Activated CD4-positive, alpha-beta memory T cell treated with anti-CD3 and anti-CD28 coated beads, Interleukin-2, amount 10 ng/mL, durations not matched to agents 7 days and 5 days (primary cell): ENCODE data around the gene ANGPTL3. TPM values are rescaled to one million over a fixed set of nuclear protein-coding genes. Genes with fewer than 3 reads are reported as not detected.
"Not testable (repeated sequence)": the region's sequence is repeated elsewhere in the genome, so short reads cannot be mapped to it uniquely, and the experiment has no call there.

Experiments used
- CTCF ChIA-PET: fragments of 350-600 bp; sonication (Branson Sonifier 250); formaldehyde crosslinking; loops from one replicate; lab custom pipeline; 2021; ENCODE audit warnings: antibody characterized with exemption, inconsistent platforms; lab: Charles Lee
- POLR2A ChIA-PET: fragments of 350-600 bp; sonication (Branson Sonifier 250); formaldehyde crosslinking; loops from one replicate; lab custom pipeline; 2021; ENCODE audit warnings: antibody characterized with exemption; lab: Charles Lee
- DNase-seq: peaks from one replicate; pipeline ENCODE4 v3.0.0-alpha.2; 2020
- H3K27ac Mint-ChIP-seq: one replicate; pipeline ENCODE4 v1.8.0; 2021; ENCODE audit warnings: mild to moderate bottlenecking, mixed read lengths
- H3K27me3 Mint-ChIP-seq: one replicate; pipeline ENCODE4 v1.8.0; 2021; ENCODE audit warnings: mixed read lengths
- H3K36me3 Mint-ChIP-seq: one replicate; pipeline ENCODE4 v1.8.0; 2021; ENCODE audit warnings: low read depth, mixed read lengths
- H3K4me1 Mint-ChIP-seq: one replicate; pipeline ENCODE4 v1.8.0; 2021; ENCODE audit warnings: mixed read lengths
- H3K4me3 Mint-ChIP-seq: one replicate; pipeline ENCODE4 v1.8.0; 2021; ENCODE audit warnings: mild to moderate bottlenecking, mixed read lengths
- H3K9me3 Mint-ChIP-seq: one replicate; pipeline ENCODE4 v1.8.0; 2021; ENCODE audit warnings: mixed read lengths
- total RNA-seq, 2 experiments: library from RNA; stranded (reverse); gene quantifications; one replicate each; pipeline ENCODE4 v1.2.3, GENCODE V29; 2021

Gene ANGPTL3
- total RNA-seq, 2 experiments from 2014 or later, result not detected

- DNase-seq, result no peak
- ChIA-PET CTCF (no interaction called here), POLR2A (no interaction called here)
- Mint-ChIP-seq H3K9me3 (no peaks in the 10 kb centered on the region), H3K4me3 (no peak overlapping the region), H3K36me3 (no peaks in the 10 kb centered on the region), H3K4me1 (peaks cover 4% of the 10 kb centered on the region), H3K27ac (no peak overlapping the region), H3K27me3 (no peaks in the 10 kb centered on the region)
Observed at GRCh38 chr1:62595647-62596046, 1.7 kb upstream of the ANGPTL3 start.

- H3K27ac Mint-ChIP-seq, result no peak overlapping the region
- H3K36me3 Mint-ChIP-seq, result no peaks in the 10 kb centered on the region
- DNase-seq, result no peak
- H3K4me3 Mint-ChIP-seq, result no peak overlapping the region
- H3K4me1 Mint-ChIP-seq, result peaks cover 4% of the 10 kb centered on the region
- POLR2A ChIA-PET, result no interaction called here
- CTCF ChIA-PET, result no interaction called here
- H3K9me3 Mint-ChIP-seq, result no peaks in the 10 kb centered on the region
- no peaks in the 10 kb centered on the region for H3K27me3 Mint-ChIP-seq
Observed at GRCh38 chr1:62599044-62599443, 1.7 kb downstream of the ANGPTL3 start.

- ChIA-PET CTCF (no interaction called here), POLR2A (no interaction called here)
- H3K4me3 Mint-ChIP-seq, result no peak overlapping the region
- H3K36me3 Mint-ChIP-seq, result no peaks in the 10 kb centered on the region
- H3K4me1 Mint-ChIP-seq, result peaks cover 4% of the 10 kb centered on the region
- DNase-seq, result no peak
- H3K27me3 Mint-ChIP-seq, result no peaks in the 10 kb centered on the region
- no peaks in the 10 kb centered on the region for H3K9me3 Mint-ChIP-seq
- H3K27ac Mint-ChIP-seq, result no peak overlapping the region
Observed at GRCh38 chr1:62601457-62601856, 4.1 kb downstream of the ANGPTL3 start.

- POLR2A ChIA-PET, result no interaction called here
- no peaks in the 10 kb centered on the region for H3K36me3 Mint-ChIP-seq
- no peak for DNase-seq
- no peak overlapping the region for H3K4me3 Mint-ChIP-seq
- CTCF ChIA-PET, result no interaction called here
- no peaks in the 10 kb centered on the region for H3K27me3 Mint-ChIP-seq
- no peaks in the 10 kb centered on the region for H3K9me3 Mint-ChIP-seq
- H3K4me1 Mint-ChIP-seq, result no peaks in the 10 kb centered on the region
- no peak overlapping the region for H3K27ac Mint-ChIP-seq
Observed at GRCh38 chr1:62608905-62609304, 11.6 kb downstream of the ANGPTL3 start.

- H3K27me3 Mint-ChIP-seq, H3K4me1 Mint-ChIP-seq, H3K27ac Mint-ChIP-seq, H3K36me3 Mint-ChIP-seq, H3K9me3 Mint-ChIP-seq, H3K4me3 Mint-ChIP-seq, POLR2A ChIA-PET, DNase-seq, CTCF ChIA-PET: not testable (repeated sequence)
Observed at GRCh38 chr1:62610588-62610987, 13.3 kb downstream of the ANGPTL3 start.

- CTCF ChIA-PET, result no interaction called here
- H3K36me3 Mint-ChIP-seq, result no peaks in the 10 kb centered on the region
- H3K4me3 Mint-ChIP-seq, result no peak overlapping the region
- POLR2A ChIA-PET, result no interaction called here
- H3K27me3 Mint-ChIP-seq, result no peaks in the 10 kb centered on the region
- H3K9me3 Mint-ChIP-seq, result no peaks in the 10 kb centered on the region
- no peak for DNase-seq
- no peak overlapping the region for H3K27ac Mint-ChIP-seq
- H3K4me1 Mint-ChIP-seq, result no peaks in the 10 kb centered on the region
Observed at GRCh38 chr1:62612770-62613169, 15.4 kb downstream of the ANGPTL3 start.

- Mint-ChIP-seq H3K36me3 (no peaks in the 10 kb centered on the region), H3K4me3 (no peak overlapping the region), H3K27me3 (no peaks in the 10 kb centered on the region), H3K27ac (no peak overlapping the region), H3K4me1 (no peaks in the 10 kb centered on the region), H3K9me3 (no peaks in the 10 kb centered on the region)
- no peak for DNase-seq
- ChIA-PET CTCF (no interaction called here), POLR2A (no interaction called here)
Observed at GRCh38 chr1:62613325-62613727, 16.0 kb downstream of the ANGPTL3 start.

GRCh38 chr1:62613890-62614289 is 16.6 kb downstream of the ANGPTL3 start:
- no peak for DNase-seq
- Mint-ChIP-seq H3K4me3 (no peak overlapping the region), H3K27me3 (no peaks in the 10 kb centered on the region), H3K36me3 (no peaks in the 10 kb centered on the region), H3K27ac (no peak overlapping the region), H3K4me1 (no peaks in the 10 kb centered on the region), H3K9me3 (no peaks in the 10 kb centered on the region)
- POLR2A ChIA-PET, result no interaction called here
- CTCF ChIA-PET, result no interaction called here

- H3K36me3 Mint-ChIP-seq, result no peaks in the 10 kb centered on the region
- H3K27ac Mint-ChIP-seq, result no peak overlapping the region
- DNase-seq, result no peak
- CTCF ChIA-PET, result no interaction called here
- H3K27me3 Mint-ChIP-seq, result no peaks in the 10 kb centered on the region
- POLR2A ChIA-PET, result interaction anchor here (0.6 kb wide), 1 partner anchor 516 kb away, joined by 3 read pairs; no protein-coding TSS in a partner anchor
- H3K9me3 Mint-ChIP-seq, result no peaks in the 10 kb centered on the region
- H3K4me3 Mint-ChIP-seq, result no peak overlapping the region
- H3K4me1 Mint-ChIP-seq, result peaks cover 10% of the 10 kb centered on the region
Observed at GRCh38 chr1:62621907-62622306, 24.6 kb downstream of the ANGPTL3 start.

- no peak overlapping the region for H3K27ac Mint-ChIP-seq
- POLR2A ChIA-PET, result no interaction called here
- H3K36me3 Mint-ChIP-seq, result no peaks in the 10 kb centered on the region
- H3K9me3 Mint-ChIP-seq, result no peaks in the 10 kb centered on the region
- H3K4me1 Mint-ChIP-seq, result peaks cover 10% of the 10 kb centered on the region
- no peak for DNase-seq
- H3K27me3 Mint-ChIP-seq, result no peaks in the 10 kb centered on the region
- H3K4me3 Mint-ChIP-seq, result no peak overlapping the region
- CTCF ChIA-PET, result no interaction called here
Observed at GRCh38 chr1:62625415-62625814, 28.1 kb downstream of the ANGPTL3 start.

- Mint-ChIP-seq H3K27ac (no peak overlapping the region), H3K27me3 (no peaks in the 10 kb centered on the region), H3K9me3 (no peaks in the 10 kb centered on the region), H3K36me3 (peaks cover 2% of the 10 kb centered on the region), H3K4me1 (peaks cover 6% of the 10 kb centered on the region), H3K4me3 (no peak overlapping the region)
- DNase-seq, result no peak
- ChIA-PET CTCF (no interaction called here), POLR2A (no interaction called here)
Observed at GRCh38 chr1:62628506-62628905, 31.2 kb downstream of the ANGPTL3 start.

GRCh38 chr1:62637392-62638105 is 40.2 kb downstream of the ANGPTL3 start:
- H3K4me1 Mint-ChIP-seq, result no peaks in the 10 kb centered on the region
- peaks cover 6% of the 10 kb centered on the region for H3K36me3 Mint-ChIP-seq
- no peak overlapping the region for H3K4me3 Mint-ChIP-seq
- no peaks in the 10 kb centered on the region for H3K9me3 Mint-ChIP-seq
- DNase-seq, result no peak
- H3K27ac Mint-ChIP-seq, result no peak overlapping the region
- H3K27me3 Mint-ChIP-seq, result no peaks in the 10 kb centered on the region
- ChIA-PET POLR2A (no interaction called here), CTCF (no interaction called here)

GRCh38 chr1:62643283-62643682 is 46.0 kb downstream of the ANGPTL3 start:
- H3K27ac Mint-ChIP-seq, result no peak overlapping the region
- no peaks in the 10 kb centered on the region for H3K27me3 Mint-ChIP-seq
- ChIA-PET CTCF (no interaction called here), POLR2A (no interaction called here)
- no peak overlapping the region for H3K4me3 Mint-ChIP-seq
- no peaks in the 10 kb centered on the region for H3K9me3 Mint-ChIP-seq
- no peaks in the 10 kb centered on the region for H3K4me1 Mint-ChIP-seq
- H3K36me3 Mint-ChIP-seq, result peaks cover 2% of the 10 kb centered on the region
- no peak for DNase-seq

- ChIA-PET CTCF (no interaction called here), POLR2A (no interaction called here)
- Mint-ChIP-seq H3K27ac (no peak overlapping the region), H3K4me1 (no peaks in the 10 kb centered on the region), H3K27me3 (no peaks in the 10 kb centered on the region), H3K4me3 (no peak overlapping the region), H3K9me3 (no peaks in the 10 kb centered on the region), H3K36me3 (peaks cover 5% of the 10 kb centered on the region)
- DNase-seq, result no peak
Observed at GRCh38 chr1:62652387-62652786, 55.1 kb downstream of the ANGPTL3 start.
